ENCODE data around the gene TOP3B.

The TOP3B gene

DNA sequence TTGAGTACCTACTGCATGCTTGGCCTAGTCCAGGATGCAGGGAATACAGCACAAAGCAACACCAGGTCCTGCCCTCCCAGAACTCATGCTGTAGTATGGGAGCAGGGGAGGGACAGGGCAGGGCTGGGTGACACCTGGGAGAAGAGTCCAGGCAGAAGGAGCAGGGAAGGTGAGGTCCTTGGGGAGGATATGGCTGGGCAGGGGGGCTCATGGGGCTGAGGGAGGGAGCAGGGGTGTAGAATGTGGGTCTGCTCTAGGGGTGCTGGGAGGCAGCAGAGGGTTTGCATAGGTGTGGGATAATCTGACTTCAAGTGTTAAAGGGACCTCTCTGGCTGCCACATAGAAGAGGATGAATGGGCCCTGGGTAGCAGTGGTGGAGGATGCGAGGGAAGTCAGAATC is 4.8 kb downstream of the TOP3B start:
- DNase-seq: no peak

DNA sequence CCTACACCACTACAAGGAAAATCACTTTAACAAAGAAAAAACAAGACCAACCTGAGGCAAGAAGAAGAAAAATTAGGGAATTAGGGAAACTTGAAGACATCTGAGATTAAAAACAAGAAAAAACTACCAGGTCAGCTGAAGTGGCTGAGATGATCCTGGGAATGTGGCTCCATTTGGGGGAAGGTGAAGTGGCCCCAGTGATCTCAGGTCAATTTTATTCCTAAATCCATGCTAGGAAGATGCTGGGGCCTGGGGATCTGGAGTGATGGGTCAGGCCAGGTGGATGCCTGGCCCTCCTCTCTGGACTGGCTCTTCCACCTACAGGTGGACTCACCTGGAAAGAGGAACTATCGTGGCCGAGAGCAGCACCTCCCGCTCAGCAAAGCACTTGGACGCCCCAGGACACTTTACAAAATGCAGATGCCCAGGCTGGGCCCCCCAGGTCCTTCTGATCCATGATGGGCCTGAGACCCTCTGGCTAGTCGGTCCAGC is 6.7 kb downstream of the TOP3B start:
- no peak for DNase-seq

DNA sequence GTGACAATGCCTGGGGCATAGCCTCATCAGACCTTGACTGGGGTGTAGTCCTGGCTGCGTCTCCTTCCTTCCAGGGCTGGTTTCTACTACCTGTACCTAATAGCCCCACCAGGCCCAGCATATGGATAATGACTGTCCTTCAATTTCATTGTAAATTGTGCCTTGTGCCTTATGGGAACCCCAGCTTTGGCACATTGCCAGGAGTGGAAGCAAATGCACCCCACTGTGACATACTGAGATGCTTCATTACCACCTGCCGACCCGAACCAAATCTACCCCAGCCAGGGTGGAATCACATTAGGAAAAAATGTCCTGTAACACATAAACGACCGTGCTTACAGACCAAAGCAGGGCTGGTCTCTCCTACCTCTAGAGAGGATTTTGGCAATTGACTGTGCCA is 7.3 kb downstream of the TOP3B start:
- DNase-seq: no peak

DNA sequence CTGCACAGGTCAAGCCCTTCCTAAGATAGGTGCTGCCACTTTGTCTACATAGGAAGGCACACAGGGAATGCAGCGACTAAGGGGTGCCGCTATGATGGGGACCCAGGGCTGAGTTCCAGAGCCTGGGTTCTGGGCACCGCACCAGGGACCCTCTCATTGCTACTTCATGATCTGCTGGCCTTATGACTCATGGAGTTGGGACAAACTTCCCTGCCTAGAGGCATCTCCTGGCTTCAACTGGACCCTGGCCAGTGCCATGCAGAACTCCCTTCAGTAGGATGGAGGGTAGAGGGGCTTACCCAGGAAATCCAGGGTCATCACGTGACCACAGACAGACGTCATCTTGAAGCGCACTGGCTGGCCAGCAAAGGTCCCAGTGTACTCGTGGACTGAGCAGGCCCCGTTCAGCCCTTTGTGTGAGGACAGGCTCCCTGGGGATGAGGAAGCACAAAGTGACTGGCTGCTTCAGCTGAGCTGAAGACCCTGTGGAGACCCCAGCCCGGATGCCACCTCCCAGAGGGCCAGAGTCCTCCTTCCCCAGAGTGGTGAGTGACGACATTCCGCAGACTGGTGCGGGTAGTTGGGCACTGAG is 8.4 kb downstream of the TOP3B start:
- no peak for DNase-seq

DNA sequence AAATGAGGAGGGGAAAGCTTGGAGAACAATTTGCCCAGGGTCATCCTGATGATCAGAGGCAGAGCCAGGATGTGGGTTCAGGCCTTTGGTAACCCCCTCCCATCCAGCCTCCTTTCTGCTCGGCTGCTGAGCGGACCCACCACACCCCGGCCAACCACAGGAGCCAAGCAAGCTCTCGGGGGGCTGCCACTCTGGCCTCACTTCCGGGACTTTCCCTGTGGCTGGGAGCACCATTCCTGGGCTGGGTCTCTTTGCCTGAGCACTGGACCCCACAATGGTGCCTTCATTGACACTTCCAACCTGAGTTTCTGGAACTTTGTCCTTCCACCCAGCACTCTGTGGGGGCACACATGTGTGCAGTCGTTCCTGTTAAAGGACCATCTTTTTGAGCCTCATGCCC is 9.8 kb downstream of the TOP3B start:
- DNase-seq: no peak

DNA sequence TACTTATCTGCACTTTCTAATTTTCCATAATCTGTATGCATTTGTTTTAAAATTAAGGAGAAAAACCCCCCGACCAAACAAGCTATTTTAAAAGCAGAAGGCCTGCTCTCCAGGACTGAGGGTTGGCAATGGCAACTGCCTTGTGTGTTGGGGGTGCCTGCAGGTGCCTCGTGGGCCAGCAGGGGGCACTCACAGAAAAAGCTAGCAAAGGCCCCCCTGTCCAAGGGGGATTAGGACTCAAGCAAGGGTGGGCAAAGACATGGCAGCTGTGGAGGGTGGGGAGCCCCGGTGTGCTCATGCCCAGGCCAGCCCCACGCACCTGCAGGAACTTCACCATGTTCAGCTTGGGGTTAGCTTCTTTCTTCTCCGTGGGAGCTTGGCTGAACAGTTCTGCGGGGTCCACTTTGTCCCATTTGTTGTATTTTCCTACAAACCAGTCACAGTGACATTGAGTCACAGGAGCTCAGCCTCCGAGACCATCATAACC is 10.3 kb downstream of the TOP3B start:
- DNase-seq: peak; percentile 71

DNA sequence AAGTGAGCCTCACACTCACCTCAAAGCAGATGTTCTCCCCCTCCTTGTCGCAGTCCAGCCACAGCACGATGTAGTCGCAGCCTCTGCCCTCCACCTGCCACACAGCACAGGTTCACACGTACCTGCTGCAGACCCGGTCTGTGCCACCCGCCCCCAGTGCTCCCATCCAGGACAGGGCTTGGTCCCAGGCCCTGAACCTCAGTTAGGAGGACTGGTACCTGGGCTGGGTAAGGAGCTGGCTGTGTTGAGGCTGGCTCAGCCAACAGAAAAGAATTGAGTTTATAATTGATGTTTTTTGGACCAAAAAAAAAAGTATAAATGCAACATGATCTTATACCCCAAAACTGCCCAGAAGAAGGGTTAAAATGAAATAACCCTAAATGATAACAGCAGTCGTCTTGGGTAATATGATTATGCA is 10.7 kb downstream of the TOP3B start:
- no peak for DNase-seq

DNA sequence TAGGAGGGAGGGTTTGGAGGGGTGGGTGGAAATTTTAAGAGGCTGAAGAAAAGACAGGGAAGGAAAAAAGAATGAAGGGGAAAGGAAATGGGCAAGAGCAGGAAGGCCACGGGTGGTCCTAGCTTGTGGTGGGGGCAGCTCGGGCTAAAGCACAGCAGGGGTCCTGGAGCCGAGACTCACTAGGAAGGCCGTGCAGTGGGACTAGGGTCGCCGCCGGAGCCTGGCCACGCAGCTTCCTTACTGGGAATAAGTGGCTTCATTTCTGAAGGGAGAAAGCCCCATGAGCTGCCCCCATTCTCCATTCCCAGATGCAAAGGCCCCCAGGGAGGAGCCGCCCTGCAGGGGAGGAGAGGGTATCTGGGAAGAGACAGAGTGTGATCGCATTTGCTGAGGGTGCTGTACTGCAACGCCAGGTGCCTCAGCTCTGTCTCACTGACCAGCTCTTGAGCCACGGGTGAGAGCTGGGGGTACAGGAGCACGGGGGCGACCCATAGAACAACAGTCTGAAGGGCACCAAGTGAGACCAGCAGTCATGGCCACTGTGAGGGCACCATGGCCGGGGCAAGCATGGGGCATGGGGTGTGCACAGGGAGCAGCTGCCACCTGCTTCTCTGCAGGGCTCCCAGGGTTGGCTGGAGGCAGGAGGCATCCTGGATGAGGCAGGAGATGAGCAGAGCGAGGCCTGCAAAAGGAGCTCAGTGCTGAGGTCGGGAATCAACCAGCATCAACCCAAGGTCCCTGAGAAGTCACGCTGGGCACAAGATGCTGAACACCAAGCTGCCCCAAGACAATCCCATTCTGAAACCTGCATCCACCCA is 11.6 kb downstream of the TOP3B start:
- no peak for DNase-seq

DNA sequence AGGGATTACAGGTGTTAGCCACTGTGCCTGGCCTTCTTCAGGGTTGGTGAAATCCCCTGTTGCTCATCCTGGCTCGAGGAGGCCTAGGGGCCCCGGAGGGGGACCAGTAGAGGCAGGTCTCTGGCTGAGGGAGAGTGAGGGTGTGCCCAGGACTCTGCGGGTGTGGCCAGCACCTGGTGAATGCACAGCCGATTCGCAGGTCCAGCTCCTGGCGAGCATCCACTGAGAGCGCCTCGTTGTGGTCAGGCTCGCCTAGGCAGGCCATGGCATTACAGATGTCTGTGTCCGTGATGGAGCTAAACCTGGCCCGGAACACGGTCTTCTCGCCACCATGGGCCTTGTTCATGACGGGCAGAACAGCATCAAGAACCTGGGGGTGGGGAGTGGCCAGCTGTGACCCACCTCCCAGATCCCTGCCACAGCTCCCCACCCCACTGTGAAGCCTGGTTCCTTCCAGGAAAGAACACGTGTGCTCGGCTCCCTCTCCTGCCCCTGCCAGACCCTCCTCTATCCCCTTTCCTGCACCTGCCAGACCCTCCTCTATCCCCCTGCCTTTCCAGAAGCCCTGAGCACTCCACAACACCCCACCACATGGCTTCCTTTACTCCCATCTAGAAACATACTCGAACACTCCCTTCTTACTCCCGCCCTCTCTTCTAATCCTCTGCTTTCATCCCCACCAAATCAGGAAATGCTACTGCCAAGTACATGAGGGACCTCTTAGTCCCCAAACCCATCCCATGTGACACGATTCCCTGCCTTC is 12.4 kb downstream of the TOP3B start:
- DNase-seq: no peak

DNA sequence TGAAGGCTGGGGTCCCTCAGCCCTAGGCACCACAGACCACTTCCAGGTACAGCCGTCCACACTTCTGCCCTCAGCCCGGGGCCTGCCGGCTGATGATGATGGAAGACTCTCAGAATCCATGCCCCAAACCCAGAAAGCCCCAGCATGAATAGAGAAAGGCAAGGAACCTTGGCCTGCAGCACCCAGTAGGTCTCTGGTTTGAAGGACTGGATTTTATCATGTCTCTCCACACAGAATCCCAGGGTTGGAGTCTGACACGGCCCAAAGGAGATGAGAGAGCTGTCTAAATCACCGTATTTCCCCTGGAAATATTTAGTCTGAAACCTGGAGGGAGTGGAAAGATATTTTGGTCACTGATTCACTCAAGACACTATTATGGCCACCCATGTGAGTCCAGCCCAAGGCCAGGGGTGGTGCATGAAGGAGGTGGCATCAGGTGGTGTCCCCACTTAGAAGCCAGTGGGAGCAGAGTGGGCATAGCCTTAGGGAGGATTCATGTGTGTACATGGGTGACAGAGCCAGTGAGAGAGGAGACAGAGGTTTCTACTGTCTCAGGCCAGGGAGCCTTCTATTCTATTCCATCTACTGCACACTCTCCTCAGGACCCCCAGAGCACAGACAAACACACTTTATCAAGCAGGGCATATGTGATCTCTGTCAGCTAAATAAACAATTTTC is 14.0 kb downstream of the TOP3B start:
- DNase-seq: no peak

DNA sequence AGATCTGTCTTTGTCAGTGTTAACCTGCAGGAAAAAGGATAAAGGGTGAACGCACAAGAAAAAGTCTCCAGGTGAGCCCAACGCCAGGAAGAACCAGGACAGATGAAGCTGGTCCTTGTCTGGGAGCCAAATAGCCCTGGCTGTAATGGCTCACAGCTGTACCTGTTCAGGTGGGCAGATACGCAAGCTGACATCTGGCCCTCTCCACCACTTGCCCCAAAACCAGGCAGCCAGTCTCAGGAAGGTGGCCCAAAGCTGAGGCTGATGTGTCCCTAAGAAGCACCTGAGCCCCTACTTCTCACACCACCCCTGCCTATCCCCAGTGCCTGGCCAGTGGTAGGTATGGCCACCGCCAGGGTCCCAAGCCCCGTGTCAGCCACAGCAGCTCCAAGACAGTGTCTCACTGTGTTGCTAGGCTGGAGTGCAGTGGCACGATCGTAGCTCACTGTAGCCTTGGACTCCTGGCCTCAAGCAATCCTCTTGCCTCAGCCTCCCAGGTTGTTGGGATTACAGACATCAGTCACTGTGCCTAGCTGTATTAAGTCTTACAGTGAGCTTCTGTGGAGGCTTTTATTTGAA is 14.8 kb downstream of the TOP3B start:
- no peak for DNase-seq

DNA sequence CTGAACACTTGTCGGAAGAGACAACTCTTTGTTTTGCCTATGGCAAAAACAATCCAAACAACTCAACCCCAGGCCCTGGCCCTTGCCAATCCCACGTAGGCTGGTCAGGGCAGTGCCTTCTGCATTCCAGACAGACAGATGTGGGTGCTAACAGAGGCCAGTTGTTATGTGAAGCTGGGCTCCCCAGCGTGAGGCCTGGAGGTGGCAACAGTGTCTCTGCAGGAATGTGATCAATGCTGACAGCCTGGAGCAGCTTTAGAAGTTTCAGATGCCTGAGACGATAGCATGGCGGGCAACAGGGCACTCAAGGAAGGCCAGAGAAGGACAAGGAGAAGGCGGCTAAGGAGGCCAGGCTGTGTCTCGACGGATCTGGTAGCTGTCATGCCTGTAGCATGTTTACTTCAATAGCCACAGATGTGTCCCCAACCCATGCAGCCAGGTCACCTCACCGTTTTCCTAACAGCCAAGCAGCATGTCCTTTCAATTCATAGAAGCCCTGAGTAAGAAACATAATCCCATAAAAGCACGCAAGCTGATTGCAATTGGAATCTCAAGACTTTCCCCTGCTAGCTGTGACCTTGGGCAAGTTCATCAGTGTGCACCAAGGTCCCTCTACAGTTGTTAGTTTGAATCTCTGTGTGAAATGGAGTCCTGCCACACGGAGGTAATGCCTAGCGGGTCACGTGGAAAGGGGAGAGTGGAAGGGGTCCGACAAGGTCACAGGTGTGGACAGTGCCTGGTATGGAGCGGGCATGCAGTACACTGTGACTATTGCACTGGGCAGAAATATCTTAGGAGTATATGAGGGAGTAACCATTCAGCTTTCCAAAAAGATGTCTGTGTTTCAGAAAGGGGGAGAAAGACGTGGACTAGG is 15.7 kb downstream of the TOP3B start:
- DNase-seq: no peak

DNA sequence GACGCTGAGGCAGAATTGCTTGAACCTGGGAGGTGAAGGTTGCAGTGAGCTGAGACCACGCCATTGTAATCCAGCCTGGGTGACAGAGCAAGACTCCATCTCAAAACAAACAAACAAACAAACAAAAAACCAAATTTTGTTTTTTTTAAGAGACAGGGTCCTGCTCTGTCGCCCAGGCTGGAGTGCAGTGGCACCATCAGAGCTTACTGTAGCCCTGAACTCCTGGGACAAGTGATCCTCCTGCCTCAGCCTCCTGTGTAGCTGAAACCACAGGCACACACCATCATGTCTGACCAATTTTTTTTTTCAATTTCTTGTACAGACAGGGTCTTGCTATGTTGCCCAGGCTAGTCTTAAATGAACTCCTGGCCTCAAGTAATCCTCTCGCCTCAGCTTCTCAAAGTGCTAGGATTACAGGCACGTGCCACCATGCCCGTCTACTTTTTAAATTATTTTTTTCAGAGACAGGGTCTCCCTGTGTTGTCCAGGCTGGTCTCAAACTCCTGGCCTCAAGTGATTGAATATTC is 16.8 kb downstream of the TOP3B start:
- no peak for DNase-seq

DNA sequence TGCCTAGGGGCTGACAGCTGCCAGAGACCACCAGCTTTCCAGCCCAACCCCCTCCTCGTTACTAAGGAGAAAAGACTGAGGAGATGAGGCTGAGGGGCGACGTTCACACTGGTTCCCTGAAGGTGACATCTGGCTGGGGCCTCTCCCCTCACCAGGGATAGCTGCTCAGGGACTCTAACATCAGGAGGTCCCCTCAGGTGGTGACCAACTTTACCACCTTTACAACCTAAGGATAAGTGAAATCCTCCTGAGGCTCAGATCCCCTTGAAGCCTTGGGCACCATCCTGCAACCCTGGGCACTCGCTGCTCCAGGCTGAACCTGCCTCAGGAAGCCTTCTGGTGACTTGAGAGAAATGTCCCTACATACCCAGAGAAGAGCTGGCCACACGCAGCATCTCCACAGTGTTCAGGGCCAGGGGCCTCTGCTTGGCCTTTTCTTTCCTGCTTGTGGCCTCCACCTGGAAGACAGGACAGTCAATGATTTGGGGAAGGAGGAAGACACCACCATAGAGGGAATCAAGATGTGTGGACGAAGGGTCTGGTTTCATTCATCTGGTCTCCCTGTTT is 17.6 kb downstream of the TOP3B start:
- no peak for DNase-seq

DNA sequence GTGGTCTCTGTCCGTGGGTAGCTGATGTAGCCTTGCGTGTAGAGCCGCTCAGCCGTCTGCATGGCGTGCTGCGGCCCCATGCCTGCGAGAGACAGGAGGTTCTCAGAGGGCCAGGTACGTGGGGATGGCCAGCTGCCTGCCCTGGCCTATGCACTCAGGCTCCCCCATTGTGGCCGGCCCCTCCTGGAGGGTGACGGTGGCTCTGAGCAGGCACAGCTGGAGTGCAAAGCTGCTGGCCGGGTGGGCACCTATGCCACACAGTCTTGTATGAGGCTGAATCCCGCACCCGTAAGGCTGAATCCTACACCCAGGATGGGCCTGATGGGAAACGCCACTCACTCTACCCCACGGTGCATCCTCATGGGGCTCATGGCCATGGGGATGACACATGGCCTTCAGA is 18.4 kb downstream of the TOP3B start:
- DNase-seq: no peak

DNA sequence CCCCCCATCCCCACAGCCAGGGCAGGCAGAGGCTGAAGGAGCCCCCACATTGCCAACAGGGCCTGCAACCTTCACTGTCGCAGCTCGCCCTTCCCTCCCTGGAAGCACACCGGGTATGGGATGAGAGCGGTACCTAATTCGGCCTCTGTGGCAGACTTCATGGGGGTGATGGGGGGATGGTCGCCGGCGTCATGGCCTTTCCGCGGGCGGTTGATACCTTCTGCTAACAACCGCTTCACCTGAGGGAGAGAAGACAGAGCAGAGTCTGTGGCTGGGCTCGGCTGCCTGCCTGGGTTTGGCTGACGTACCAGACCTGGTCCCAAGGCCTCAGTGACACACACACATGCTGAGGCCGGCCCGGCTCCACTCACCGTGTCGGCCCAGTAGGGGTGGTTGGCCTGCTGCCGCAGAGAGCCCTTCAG is 18.8 kb downstream of the TOP3B start:
- DNase-seq: no peak

DNA sequence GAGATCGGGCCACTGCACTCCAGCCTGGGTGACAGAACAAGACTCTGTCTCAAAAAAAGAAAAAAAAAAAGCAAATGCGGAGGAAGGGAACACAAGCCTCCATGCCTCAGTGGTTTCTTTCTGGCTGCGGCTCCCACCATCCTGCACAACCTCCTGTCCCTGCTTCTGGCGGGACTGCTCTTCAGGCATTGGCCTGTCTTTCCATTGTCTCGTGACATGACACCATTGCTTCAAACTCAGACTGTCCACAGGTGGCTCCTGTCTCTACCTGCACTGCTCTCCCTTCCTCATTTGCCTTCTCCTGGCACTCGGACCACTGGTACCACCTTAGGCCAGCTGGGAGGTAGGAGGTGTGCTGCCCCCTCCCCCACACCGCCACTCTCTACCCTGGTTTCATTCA is 19.3 kb downstream of the TOP3B start:
- no peak for DNase-seq

DNA sequence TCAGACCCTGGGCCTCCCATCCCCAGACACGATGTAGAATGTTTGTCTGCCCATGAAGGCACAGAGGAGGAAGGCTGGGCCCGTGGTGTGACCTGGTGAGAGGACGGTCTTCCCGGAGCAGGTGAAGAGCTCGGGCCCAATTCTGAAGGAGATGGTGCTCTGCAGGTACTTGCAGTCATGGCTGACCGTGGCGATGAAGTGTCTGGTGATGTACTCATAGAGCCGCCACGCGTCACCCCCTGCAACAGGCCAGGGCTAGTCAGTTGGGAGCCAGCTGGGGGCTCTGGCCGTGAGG is 20.0 kb downstream of the TOP3B start:
- no peak for DNase-seq

DNA sequence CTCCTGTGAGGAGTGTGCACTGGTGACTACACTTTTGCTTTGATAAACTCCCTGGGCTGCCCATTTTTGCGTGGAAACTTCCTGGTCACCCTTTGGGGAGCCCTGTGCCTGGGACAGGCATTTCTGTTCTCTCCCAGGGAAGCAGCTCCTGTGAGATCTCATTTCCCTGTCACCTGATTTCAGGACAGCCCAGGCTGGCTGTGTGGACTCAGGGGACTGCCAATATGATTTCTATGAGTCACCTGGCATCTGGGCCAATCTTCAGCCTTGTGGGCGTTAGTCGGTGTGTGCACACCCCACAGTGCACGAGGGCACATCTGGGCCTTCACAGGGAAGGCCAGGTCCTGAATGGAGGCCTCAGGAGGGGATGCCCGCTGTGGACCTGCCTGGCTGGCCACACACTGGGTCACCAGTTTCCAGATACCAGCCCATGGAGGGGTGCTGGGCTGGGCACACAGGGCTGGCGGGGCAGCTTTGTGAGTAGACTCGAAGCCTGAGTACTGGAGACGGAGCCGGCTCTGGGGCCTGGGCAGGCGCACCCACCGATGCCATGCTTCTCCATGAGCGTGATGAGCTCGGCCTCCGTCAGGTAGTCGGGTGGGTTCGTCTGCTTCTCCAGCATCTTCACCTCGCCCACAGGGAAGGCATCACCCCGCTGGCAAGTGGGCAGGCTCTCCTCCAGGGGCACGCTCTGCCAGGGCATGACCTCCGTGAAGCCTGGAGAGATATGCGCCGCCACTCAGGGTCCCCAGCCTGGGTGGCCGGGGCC is 20.5 kb downstream of the TOP3B start:
- DNase-seq: no peak

DNA sequence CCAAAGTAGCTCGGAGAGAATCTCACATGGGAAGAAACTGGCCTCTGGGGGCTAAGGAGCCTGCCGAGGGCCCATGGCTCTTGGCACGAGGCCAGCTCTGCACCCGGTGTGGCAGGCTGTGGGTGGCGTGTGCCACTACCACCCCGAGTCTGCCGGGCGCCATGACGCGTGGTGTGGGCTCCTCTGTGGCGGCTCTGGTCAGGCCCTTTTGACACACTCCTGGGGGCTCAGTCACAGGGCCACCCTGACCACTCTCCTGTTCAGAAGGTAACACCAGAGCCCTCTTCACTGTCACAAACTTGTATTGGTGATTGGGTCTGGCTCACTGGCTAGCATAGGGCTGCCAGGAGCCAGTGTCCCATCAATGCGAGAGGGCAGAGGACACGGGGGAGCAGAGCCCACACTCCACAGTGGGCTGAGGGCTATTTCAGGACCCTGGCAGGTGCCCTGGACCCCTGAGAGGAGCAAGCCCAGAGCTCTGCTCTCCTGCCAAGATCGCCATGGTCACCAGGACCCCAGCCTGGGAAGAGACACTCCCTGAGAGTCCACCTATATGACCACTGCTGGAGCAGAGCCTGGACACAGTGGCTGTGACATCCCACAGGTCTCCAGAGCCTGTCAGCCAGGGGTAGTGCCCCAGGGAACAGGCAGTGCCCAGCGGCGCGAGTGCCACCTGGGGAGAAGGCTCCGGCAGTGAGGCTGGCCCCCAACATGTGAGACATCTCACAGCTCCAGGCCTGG is 21.3 kb downstream of the TOP3B start:
- DNase-seq: no peak

Data from activated CD4-positive, alpha-beta T cell treated with anti-CD3 and anti-CD28 coated beads for 48 hours (primary cell).